ENCODE measurements around the gene F10. TPM values are rescaled to one million over a fixed set of nuclear protein-coding genes. Genes with fewer than 3 reads are reported as not detected.

The F10 gene
- total RNA-seq, 1 experiment from 2014 or later: 0.18 TPM

DNA sequence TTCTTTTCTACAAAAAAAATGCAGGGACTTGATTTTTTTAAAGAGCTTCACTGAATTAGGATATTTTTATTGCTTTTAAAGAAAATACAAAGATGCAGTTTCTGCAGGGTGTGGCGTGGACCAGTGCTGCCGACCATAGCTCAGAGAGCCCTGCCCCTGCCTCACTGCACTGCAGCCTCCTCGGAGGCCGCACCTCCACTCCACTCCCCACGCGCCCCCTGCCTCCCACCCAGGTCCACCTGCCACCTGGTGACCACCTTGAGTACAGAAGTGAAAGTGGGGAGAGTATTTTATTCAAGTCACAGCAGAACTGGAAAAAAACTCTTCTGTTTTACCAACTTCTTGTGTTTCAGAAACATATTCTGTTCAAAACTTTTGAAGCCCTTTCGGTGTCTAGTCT lies 24.9 kb upstream of the F10 start:
- ChIA-PET POLR2A (no interaction called here), CTCF (no interaction called here)
- intact Hi-C loops (cut with micrococcal nuclease; ENCODE audit: unreplicated experiment): no loop called here

DNA sequence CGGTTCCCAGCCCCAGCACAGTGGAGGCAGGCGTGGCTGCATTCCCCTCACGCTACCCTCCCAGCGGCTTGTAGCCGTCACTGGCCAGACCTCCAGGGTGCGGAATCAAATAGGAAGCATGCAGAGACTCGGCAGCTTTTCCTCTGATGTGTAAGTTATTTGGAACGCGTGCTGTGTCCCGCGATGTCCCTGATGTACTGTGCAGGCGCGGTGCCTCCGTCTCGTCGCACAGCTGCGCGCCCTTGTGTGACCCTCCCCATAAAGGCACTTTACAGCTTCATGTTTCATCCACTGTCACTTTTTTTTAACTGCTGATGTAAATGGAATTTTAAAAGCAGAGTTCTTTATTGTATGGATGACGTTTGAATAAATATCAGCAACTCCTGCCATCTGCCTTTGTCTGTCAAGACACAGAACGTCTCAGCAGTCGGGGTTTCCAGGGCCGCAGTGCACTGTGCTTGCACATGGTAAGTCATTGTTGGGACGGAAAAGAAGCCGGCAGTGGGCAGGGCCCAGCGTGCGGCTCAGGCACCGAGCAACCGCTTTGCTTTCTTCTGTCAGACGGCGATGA lies 24.4 kb upstream of the F10 start:
- TF ChIP-seq, protein P1, sequence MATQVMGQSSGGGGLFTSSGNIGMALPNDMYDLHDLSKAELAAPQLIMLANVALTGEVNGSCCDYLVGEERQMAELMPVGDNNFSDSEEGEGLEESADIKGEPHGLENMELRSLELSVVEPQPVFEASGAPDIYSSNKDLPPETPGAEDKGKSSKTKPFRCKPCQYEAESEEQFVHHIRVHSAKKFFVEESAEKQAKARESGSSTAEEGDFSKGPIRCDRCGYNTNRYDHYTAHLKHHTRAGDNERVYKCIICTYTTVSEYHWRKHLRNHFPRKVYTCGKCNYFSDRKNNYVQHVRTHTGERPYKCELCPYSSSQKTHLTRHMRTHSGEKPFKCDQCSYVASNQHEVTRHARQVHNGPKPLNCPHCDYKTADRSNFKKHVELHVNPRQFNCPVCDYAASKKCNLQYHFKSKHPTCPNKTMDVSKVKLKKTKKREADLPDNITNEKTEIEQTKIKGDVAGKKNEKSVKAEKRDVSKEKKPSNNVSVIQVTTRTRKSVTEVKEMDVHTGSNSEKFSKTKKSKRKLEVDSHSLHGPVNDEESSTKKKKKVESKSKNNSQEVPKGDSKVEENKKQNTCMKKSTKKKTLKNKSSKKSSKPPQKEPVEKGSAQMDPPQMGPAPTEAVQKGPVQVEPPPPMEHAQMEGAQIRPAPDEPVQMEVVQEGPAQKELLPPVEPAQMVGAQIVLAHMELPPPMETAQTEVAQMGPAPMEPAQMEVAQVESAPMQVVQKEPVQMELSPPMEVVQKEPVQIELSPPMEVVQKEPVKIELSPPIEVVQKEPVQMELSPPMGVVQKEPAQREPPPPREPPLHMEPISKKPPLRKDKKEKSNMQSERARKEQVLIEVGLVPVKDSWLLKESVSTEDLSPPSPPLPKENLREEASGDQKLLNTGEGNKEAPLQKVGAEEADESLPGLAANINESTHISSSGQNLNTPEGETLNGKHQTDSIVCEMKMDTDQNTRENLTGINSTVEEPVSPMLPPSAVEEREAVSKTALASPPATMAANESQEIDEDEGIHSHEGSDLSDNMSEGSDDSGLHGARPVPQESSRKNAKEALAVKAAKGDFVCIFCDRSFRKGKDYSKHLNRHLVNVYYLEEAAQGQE (IDR thresholded peaks at IDR 0.05; ENCODE audit: insufficient read depth in 1 of 2, low read depth in 2 of 2, low read length in 1 of 2): no peak
- TF ChIP-seq SIN3A (IDR thresholded peaks at IDR 0.05; ENCODE audit: borderline replicate concordance, insufficient read depth, low read depth, low read length) (no peak), TCF7L2 (IDR thresholded peaks at IDR 0.05; ENCODE audit: low read depth, low read length) (no peak), POLR2AphosphoS5 (IDR thresholded peaks at IDR 0.05; ENCODE audit: low read depth, low read length) (no peak)
- TF ChIP-seq, protein P2, sequence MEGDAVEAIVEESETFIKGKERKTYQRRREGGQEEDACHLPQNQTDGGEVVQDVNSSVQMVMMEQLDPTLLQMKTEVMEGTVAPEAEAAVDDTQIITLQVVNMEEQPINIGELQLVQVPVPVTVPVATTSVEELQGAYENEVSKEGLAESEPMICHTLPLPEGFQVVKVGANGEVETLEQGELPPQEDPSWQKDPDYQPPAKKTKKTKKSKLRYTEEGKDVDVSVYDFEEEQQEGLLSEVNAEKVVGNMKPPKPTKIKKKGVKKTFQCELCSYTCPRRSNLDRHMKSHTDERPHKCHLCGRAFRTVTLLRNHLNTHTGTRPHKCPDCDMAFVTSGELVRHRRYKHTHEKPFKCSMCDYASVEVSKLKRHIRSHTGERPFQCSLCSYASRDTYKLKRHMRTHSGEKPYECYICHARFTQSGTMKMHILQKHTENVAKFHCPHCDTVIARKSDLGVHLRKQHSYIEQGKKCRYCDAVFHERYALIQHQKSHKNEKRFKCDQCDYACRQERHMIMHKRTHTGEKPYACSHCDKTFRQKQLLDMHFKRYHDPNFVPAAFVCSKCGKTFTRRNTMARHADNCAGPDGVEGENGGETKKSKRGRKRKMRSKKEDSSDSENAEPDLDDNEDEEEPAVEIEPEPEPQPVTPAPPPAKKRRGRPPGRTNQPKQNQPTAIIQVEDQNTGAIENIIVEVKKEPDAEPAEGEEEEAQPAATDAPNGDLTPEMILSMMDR (IDR thresholded peaks at IDR 0.05): no peak

More for the DNA sequence above, 24.9 kb upstream of the F10 start:
- ATAC-seq (no peak), DNase-seq (ENCODE audit: low read depth, low spot score) (no peak)
- in situ Hi-C loops (cut with HindIII; ENCODE audit: low pct_unique_long_range_greater_than_20kb, low sequenced_read_pairs): no loop called here
- H3K4me1 ChIP-seq (ENCODE audit: control insufficient read depth, insufficient read depth, low read length): no peaks in the 10 kb centered on the region
- H3K27ac ChIP-seq (ENCODE audit: low read length): no peak overlapping the region
- no TSS peak for BruUV-seq (replicated peaks)
- H3K9me3 ChIP-seq (ENCODE audit: control insufficient read depth, insufficient read depth, low read depth, low read length): no peaks in the 10 kb centered on the region
- H3K36me3 ChIP-seq (ENCODE audit: control insufficient read depth, insufficient read depth, low read length): no peaks in the 10 kb centered on the region
- no peak overlapping the region for H3K4me3 ChIP-seq (ENCODE audit: low read depth in 2 of 2, low read length in 2 of 2)
- no peaks in the 10 kb centered on the region for H3K27me3 ChIP-seq (ENCODE audit: control insufficient read depth, insufficient read depth, low read length)
- no peak for TF ChIP-seq SIN3A (IDR thresholded peaks at IDR 0.05; ENCODE audit: borderline replicate concordance, insufficient read depth, low read depth, low read length)
- TF ChIP-seq, protein P1 (IDR thresholded peaks at IDR 0.05; ENCODE audit: insufficient read depth in 1 of 2, low read depth in 2 of 2, low read length in 1 of 2): no peak
- TF ChIP-seq TCF7L2 (IDR thresholded peaks at IDR 0.05; ENCODE audit: low read depth, low read length): no peak
- no peak for TF ChIP-seq POLR2AphosphoS5 (IDR thresholded peaks at IDR 0.05; ENCODE audit: low read depth, low read length)
- TF ChIP-seq, protein P2 (IDR thresholded peaks at IDR 0.05): no peak

More for the DNA sequence above, 24.4 kb upstream of the F10 start:
- Histone ChIP-seq H3K27ac (ENCODE audit: low read length) (no peak overlapping the region), H3K36me3 (ENCODE audit: control insufficient read depth, insufficient read depth, low read length) (no peaks in the 10 kb centered on the region), H3K27me3 (ENCODE audit: control insufficient read depth, insufficient read depth, low read length) (no peaks in the 10 kb centered on the region), H3K9me3 (ENCODE audit: control insufficient read depth, insufficient read depth, low read depth, low read length) (no peaks in the 10 kb centered on the region), H3K4me1 (ENCODE audit: control insufficient read depth, insufficient read depth, low read length) (no peaks in the 10 kb centered on the region), H3K4me3 (ENCODE audit: low read depth in 2 of 2, low read length in 2 of 2) (no peak overlapping the region)
- BruUV-seq (replicated peaks): no TSS peak
- ATAC-seq: no peak
- no peak for DNase-seq (ENCODE audit: low read depth, low spot score)
- intact Hi-C loops (cut with micrococcal nuclease; ENCODE audit: unreplicated experiment): no loop called here
- ChIA-PET POLR2A (no interaction called here), CTCF (no interaction called here)
- in situ Hi-C loops (cut with HindIII; ENCODE audit: low pct_unique_long_range_greater_than_20kb, low sequenced_read_pairs): no loop called here

Measured in Panc1 (cell line).